ENCODE data around the gene PPM1L.

The PPM1L gene

DNA sequence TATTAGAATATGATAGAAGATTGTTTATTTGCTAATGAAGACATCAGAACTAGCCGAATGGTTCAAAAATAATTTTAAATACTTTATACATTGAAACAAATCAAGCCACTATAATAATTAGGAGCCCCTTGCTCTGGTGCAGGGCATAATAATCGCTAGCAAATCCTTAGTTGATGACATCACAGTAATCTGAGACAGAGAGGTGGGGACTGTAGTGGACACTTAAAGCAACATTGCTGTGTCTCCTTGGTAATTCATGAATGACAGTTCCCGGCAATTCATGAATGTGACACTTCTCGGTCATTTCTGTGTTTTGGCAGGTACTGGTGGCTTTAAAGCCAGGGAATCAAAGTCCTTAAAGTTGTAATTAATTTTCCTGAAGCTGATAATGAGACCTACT, 114.3 kb downstream of the PPM1L start:
- Histone ChIP-seq H3K27ac (ENCODE audit: low read depth, low read length) (no peak overlapping the region), H3K9ac (ENCODE audit: low read depth in 1 of 2, low read length in 2 of 2) (no peak overlapping the region), H3K36me3 (ENCODE audit: control insufficient read depth in 1 of 2, insufficient read depth in 2 of 2, low read length in 2 of 2) (no peaks in the 10 kb centered on the region), H3K4me3 (ENCODE audit: low read depth in 1 of 2, low read length in 2 of 2) (no peak overlapping the region), H3K9me3 (ENCODE audit: control insufficient read depth in 1 of 2, low read length in 2 of 2) (no peaks in the 10 kb centered on the region), H3K4me1 (ENCODE audit: control insufficient read depth in 1 of 2, insufficient read depth in 2 of 2, low read length in 2 of 2) (no peaks in the 10 kb centered on the region), H3K27me3 (ENCODE audit: control insufficient read depth in 1 of 2, insufficient read depth in 2 of 2, low read length in 2 of 2) (no peaks in the 10 kb centered on the region)

DNA sequence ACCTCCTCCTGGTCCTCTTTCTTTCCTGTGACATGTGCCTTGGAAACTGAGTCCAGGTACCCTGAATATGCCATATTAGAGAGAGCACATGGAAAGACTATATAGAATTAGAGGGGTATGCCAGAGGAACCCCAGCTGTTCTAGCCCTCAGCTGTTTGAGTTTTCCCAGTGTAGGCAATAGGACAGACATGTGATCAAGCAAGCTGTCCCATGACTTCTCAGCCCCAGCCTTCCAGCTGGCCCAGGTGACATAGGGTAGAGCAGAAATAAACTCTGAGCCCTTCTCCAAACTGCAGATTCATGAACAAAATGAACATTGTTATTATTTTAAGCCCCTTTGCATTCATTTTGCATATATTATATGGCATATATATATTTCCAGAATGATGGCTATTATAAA, 118.7 kb downstream of the PPM1L start:
- Histone ChIP-seq H3K27ac (ENCODE audit: low read depth, low read length) (no peak overlapping the region), H3K27me3 (ENCODE audit: control insufficient read depth in 1 of 2, insufficient read depth in 2 of 2, low read length in 2 of 2) (no peaks in the 10 kb centered on the region), H3K4me3 (ENCODE audit: low read depth in 1 of 2, low read length in 2 of 2) (no peak overlapping the region), H3K9ac (ENCODE audit: low read depth in 1 of 2, low read length in 2 of 2) (no peak overlapping the region), H3K9me3 (ENCODE audit: control insufficient read depth in 1 of 2, low read length in 2 of 2) (no peaks in the 10 kb centered on the region), H3K4me1 (ENCODE audit: control insufficient read depth in 1 of 2, insufficient read depth in 2 of 2, low read length in 2 of 2) (no peaks in the 10 kb centered on the region), H3K36me3 (ENCODE audit: control insufficient read depth in 1 of 2, insufficient read depth in 2 of 2, low read length in 2 of 2) (no peaks in the 10 kb centered on the region)

DNA sequence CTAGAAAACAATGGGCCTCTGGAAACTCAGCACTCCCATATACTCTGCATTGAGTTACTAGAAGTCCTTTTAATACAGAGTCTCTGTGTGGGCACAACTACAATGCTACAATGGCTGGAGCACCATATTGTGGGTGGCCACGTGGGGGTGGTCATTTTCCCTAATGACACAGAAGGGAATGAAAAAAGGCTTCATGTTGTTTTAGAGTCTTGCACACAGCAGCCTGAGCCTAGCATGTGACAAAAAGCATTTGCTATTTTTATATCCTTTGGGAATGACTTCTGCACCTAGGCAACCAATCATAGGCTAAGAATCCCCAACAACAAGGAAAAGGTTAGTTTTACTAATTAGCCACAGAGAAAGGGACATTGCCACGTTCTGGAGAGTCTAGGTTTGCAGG, 120.6 kb downstream of the PPM1L start:
- Histone ChIP-seq H3K36me3 (ENCODE audit: control insufficient read depth in 1 of 2, insufficient read depth in 2 of 2, low read length in 2 of 2) (no peaks in the 10 kb centered on the region), H3K27me3 (ENCODE audit: control insufficient read depth in 1 of 2, insufficient read depth in 2 of 2, low read length in 2 of 2) (no peaks in the 10 kb centered on the region), H3K4me3 (ENCODE audit: low read depth in 1 of 2, low read length in 2 of 2) (no peak overlapping the region), H3K4me1 (ENCODE audit: control insufficient read depth in 1 of 2, insufficient read depth in 2 of 2, low read length in 2 of 2) (no peaks in the 10 kb centered on the region), H3K27ac (ENCODE audit: low read depth, low read length) (no peak overlapping the region), H3K9me3 (ENCODE audit: control insufficient read depth in 1 of 2, low read length in 2 of 2) (no peaks in the 10 kb centered on the region), H3K9ac (ENCODE audit: low read depth in 1 of 2, low read length in 2 of 2) (no peak overlapping the region)

DNA sequence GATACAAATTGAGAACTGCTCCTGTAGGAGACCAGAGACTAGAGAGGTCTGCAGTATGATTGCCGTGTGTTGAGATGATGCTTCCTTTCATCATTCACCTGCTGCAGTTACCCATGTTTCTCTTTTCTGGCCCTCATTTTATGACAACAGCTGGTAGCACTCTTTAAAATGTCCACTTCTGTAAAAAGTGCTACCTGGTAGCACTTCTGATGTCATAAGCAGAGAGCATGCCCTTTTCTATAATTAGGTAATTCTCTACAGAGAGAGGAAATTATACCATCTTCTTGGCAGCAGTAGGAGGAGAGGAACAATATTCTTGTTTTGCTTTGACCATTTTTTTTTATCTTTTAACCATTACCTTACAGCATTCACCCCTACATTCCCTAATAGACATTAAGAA, 123.8 kb downstream of the PPM1L start:
- no peak overlapping the region for H3K27ac ChIP-seq (ENCODE audit: low read depth, low read length)
- no peaks in the 10 kb centered on the region for H3K27me3 ChIP-seq (ENCODE audit: control insufficient read depth in 1 of 2, insufficient read depth in 2 of 2, low read length in 2 of 2)
- no peak overlapping the region for H3K9ac ChIP-seq (ENCODE audit: low read depth in 1 of 2, low read length in 2 of 2)
- H3K9me3 ChIP-seq (ENCODE audit: control insufficient read depth in 1 of 2, low read length in 2 of 2): no peaks in the 10 kb centered on the region
- H3K36me3 ChIP-seq (ENCODE audit: control insufficient read depth in 1 of 2, insufficient read depth in 2 of 2, low read length in 2 of 2): no peaks in the 10 kb centered on the region
- H3K4me1 ChIP-seq (ENCODE audit: control insufficient read depth in 1 of 2, insufficient read depth in 2 of 2, low read length in 2 of 2): no peaks in the 10 kb centered on the region
- H3K4me3 ChIP-seq (ENCODE audit: low read depth in 1 of 2, low read length in 2 of 2): no peak overlapping the region

DNA sequence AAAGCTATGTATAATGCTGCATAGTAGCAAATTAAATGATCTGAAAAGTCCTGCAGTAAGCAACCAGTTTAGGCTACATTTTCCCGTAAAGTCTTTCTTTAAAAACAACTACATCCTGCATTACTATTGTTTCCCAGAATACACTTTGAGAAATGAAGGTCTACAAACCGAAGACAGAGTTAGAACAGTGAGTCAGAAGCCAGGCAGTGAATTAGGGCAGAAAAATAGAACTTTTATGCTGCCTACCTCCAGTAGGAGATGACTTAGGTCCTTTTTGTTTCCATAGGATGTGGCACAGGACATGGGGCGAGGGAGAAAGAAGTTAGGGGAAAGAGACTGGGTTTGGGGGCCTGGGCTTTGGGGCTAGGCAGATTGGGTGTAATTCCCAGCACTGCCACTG, 127.3 kb downstream of the PPM1L start:
- peaks cover 0 to 3% of the 10 kb centered on the region in 2 donors for H3K4me1 ChIP-seq (ENCODE audit: control insufficient read depth in 1 of 2, insufficient read depth in 2 of 2, low read length in 2 of 2)
- H3K27ac ChIP-seq (ENCODE audit: low read depth, low read length): no peak overlapping the region
- H3K9ac ChIP-seq (ENCODE audit: low read depth in 1 of 2, low read length in 2 of 2): no peak overlapping the region
- H3K36me3 ChIP-seq (ENCODE audit: control insufficient read depth in 1 of 2, insufficient read depth in 2 of 2, low read length in 2 of 2): no peaks in the 10 kb centered on the region
- no peak overlapping the region for H3K4me3 ChIP-seq (ENCODE audit: low read depth in 1 of 2, low read length in 2 of 2)
- H3K9me3 ChIP-seq (ENCODE audit: control insufficient read depth in 1 of 2, low read length in 2 of 2): no peaks in the 10 kb centered on the region
- no peaks in the 10 kb centered on the region for H3K27me3 ChIP-seq (ENCODE audit: control insufficient read depth in 1 of 2, insufficient read depth in 2 of 2, low read length in 2 of 2)

DNA sequence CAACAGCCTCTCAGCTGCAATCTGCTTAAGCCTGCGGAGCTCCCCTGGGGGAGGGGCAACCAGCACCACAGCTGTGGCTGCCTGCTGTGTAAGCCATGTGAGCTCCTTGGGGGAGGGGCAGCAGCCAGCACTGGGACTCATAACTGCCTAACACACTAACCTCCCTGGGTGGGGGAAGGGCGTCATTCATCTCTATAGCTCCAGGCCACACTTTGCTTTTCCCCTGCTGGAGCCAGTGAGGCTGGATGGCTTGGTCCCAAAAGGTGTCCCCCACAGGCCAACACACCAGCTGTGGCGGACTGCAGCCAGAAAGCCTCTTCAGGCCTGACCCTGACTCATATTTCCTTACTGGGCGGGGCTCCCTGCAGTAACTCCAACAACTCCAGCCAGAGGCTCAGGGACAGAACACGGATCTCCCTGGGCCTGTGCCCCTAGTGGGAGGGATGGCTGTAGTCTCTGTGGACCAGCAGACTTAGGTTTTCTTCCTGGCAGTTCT, 129.8 kb downstream of the PPM1L start:
- H3K4me1 ChIP-seq (ENCODE audit: control insufficient read depth in 1 of 2, insufficient read depth in 2 of 2, low read length in 2 of 2): peaks cover 0 to 3% of the 10 kb centered on the region in 2 donors
- no peaks in the 10 kb centered on the region for H3K27me3 ChIP-seq (ENCODE audit: control insufficient read depth in 1 of 2, insufficient read depth in 2 of 2, low read length in 2 of 2)
- no peaks in the 10 kb centered on the region for H3K36me3 ChIP-seq (ENCODE audit: control insufficient read depth in 1 of 2, insufficient read depth in 2 of 2, low read length in 2 of 2)
- no peaks in the 10 kb centered on the region for H3K9me3 ChIP-seq (ENCODE audit: control insufficient read depth in 1 of 2, low read length in 2 of 2)
- H3K9ac ChIP-seq (ENCODE audit: low read depth in 1 of 2, low read length in 2 of 2): no peak overlapping the region
- no peak overlapping the region for H3K4me3 ChIP-seq (ENCODE audit: low read depth in 1 of 2, low read length in 2 of 2)
- peak overlapping the region; percentile 36 for H3K27ac ChIP-seq (ENCODE audit: low read depth, low read length)

DNA sequence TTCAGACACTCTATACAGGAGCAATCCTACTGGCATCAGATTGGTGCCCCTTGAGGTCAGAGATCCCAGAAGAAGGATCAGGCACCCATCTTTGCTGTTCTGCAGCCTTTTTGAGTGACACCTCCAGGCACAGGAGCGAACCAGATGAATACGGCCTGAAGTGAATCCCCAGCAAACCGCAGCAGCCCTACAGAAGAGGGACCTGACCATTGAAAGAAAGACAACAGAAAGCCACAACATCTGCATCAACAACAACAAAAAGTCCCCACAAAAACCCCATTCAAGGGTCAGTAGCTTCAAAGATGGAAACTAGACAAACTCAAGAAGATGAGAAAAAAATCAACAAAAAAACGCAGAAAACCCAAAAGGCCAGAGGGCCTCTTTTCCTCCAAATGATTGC, 130.4 kb downstream of the PPM1L start:
- no peak overlapping the region for H3K9ac ChIP-seq (ENCODE audit: low read depth in 1 of 2, low read length in 2 of 2)
- H3K27ac ChIP-seq (ENCODE audit: low read depth, low read length): peak overlapping the region; percentile 36
- H3K4me3 ChIP-seq (ENCODE audit: low read depth in 1 of 2, low read length in 2 of 2): no peak overlapping the region
- H3K4me1 ChIP-seq (ENCODE audit: control insufficient read depth in 1 of 2, insufficient read depth in 2 of 2, low read length in 2 of 2): peaks cover 0 to 3% of the 10 kb centered on the region in 2 donors
- no peaks in the 10 kb centered on the region for H3K27me3 ChIP-seq (ENCODE audit: control insufficient read depth in 1 of 2, insufficient read depth in 2 of 2, low read length in 2 of 2)
- no peaks in the 10 kb centered on the region for H3K36me3 ChIP-seq (ENCODE audit: control insufficient read depth in 1 of 2, insufficient read depth in 2 of 2, low read length in 2 of 2)
- no peaks in the 10 kb centered on the region for H3K9me3 ChIP-seq (ENCODE audit: control insufficient read depth in 1 of 2, low read length in 2 of 2)

DNA sequence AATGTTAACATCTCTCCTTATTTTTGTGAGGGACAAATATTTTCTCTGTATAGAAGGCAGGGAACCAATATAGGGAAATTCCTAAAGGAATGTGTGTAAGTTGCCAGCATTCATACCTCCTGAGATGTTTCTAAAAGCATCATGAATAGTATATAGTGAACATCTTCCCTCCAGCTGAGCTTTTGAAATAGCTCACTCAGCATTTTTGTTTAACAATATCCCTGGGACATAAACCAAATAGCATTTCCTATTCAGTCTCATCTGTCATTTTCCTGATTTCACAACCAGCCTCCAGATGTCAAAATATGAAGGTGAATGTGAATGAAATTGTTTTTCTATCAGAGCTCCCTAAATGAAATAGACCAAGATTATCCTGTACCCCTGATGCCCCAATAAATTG, 137.2 kb downstream of the PPM1L start:
- Histone ChIP-seq H3K27me3 (ENCODE audit: control insufficient read depth in 1 of 2, insufficient read depth in 2 of 2, low read length in 2 of 2) (no peaks in the 10 kb centered on the region), H3K27ac (ENCODE audit: low read depth, low read length) (no peak overlapping the region), H3K4me1 (ENCODE audit: control insufficient read depth in 1 of 2, insufficient read depth in 2 of 2, low read length in 2 of 2) (no peaks in the 10 kb centered on the region), H3K36me3 (ENCODE audit: control insufficient read depth in 1 of 2, insufficient read depth in 2 of 2, low read length in 2 of 2) (no peaks in the 10 kb centered on the region), H3K9me3 (ENCODE audit: control insufficient read depth in 1 of 2, low read length in 2 of 2) (no peaks in the 10 kb centered on the region), H3K9ac (ENCODE audit: low read depth in 1 of 2, low read length in 2 of 2) (no peak overlapping the region), H3K4me3 (ENCODE audit: low read depth in 1 of 2, low read length in 2 of 2) (no peak overlapping the region)

DNA sequence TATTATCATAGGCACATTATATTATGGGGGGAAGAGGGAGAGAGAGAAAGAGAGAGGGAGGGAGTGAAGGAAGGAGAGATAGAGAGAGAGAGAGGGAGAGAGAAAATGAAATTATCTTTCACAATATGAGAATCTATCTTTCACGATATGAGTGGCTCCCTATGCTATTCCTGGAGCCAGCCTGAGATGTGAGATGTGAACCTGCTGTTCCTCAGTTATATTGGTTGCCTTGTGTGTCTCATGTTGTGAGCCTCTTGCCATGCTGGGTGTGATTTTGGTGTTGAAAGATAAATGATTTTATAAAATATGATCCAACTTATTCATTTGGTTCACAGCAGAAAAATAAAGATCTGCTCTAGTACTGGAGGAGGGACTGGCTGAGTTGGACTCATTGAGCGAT, 148.7 kb downstream of the PPM1L start:
- Histone ChIP-seq H3K9ac (ENCODE audit: low read depth in 1 of 2, low read length in 2 of 2) (no peak overlapping the region), H3K36me3 (ENCODE audit: control insufficient read depth in 1 of 2, insufficient read depth in 2 of 2, low read length in 2 of 2) (no peaks in the 10 kb centered on the region), H3K4me3 (ENCODE audit: low read depth in 1 of 2, low read length in 2 of 2) (no peak overlapping the region), H3K27me3 (ENCODE audit: control insufficient read depth in 1 of 2, insufficient read depth in 2 of 2, low read length in 2 of 2) (no peaks in the 10 kb centered on the region), H3K27ac (ENCODE audit: low read depth, low read length) (no peak overlapping the region), H3K4me1 (ENCODE audit: control insufficient read depth in 1 of 2, insufficient read depth in 2 of 2, low read length in 2 of 2) (no peaks in the 10 kb centered on the region), H3K9me3 (ENCODE audit: control insufficient read depth in 1 of 2, low read length in 2 of 2) (peaks cover 3 to 7% of the 10 kb centered on the region in 2 donors)

DNA sequence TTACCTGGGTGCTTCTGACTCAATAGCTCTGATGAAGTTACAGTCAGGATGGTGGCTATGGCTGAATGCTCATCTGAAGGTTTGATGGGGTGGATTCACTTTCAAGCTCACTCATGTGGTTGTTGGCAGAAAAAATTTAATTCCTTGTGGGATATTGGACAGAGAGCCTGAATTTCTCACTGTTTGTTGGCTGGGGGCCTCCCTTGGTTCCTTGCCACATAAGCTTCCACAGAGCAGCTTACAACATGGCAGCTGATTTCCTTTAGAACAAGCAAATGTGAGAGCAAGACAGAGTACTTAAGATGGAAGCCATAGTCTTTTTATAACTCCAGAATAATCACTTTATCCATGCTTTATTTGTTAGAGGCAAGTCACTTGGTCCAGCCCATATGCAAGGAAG, 150.6 kb downstream of the PPM1L start:
- H3K9ac ChIP-seq (ENCODE audit: low read depth in 1 of 2, low read length in 2 of 2): no peak overlapping the region
- no peaks in the 10 kb centered on the region for H3K4me1 ChIP-seq (ENCODE audit: control insufficient read depth in 1 of 2, insufficient read depth in 2 of 2, low read length in 2 of 2)
- no peaks in the 10 kb centered on the region for H3K36me3 ChIP-seq (ENCODE audit: control insufficient read depth in 1 of 2, insufficient read depth in 2 of 2, low read length in 2 of 2)
- H3K27me3 ChIP-seq (ENCODE audit: control insufficient read depth in 1 of 2, insufficient read depth in 2 of 2, low read length in 2 of 2): no peaks in the 10 kb centered on the region
- H3K4me3 ChIP-seq (ENCODE audit: low read depth in 1 of 2, low read length in 2 of 2): no peak overlapping the region
- H3K9me3 ChIP-seq (ENCODE audit: control insufficient read depth in 1 of 2, low read length in 2 of 2): peaks cover 3 to 7% of the 10 kb centered on the region in 2 donors
- H3K27ac ChIP-seq (ENCODE audit: low read depth, low read length): no peak overlapping the region

DNA sequence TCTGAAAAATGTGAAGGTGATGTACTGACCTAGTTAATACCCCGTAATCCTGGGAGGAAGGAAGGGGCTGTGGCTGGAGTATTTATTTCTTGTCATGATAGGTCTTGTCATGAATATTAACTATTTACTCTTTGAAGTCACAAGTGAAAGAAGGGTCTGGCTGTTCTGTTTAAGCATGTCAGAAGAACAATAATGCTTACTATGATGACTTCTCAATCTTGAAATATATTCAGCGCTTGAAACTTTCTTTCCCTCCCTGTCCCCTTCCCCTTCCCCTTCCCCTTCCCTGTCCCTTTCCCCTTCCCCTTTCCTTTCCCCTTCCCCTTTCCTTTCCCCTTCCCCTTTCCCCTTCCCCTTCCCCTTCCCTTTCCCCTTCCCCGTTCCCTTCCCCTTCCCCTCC, 153.9 kb downstream of the PPM1L start:
- Histone ChIP-seq H3K9ac (ENCODE audit: low read depth in 1 of 2, low read length in 2 of 2) (no peak overlapping the region), H3K4me1 (ENCODE audit: control insufficient read depth in 1 of 2, insufficient read depth in 2 of 2, low read length in 2 of 2) (no peaks in the 10 kb centered on the region), H3K9me3 (ENCODE audit: control insufficient read depth in 1 of 2, low read length in 2 of 2) (peaks cover 3 to 7% of the 10 kb centered on the region in 2 donors), H3K27me3 (ENCODE audit: control insufficient read depth in 1 of 2, insufficient read depth in 2 of 2, low read length in 2 of 2) (no peaks in the 10 kb centered on the region), H3K4me3 (ENCODE audit: low read depth in 1 of 2, low read length in 2 of 2) (no peak overlapping the region), H3K27ac (ENCODE audit: low read depth, low read length) (no peak overlapping the region), H3K36me3 (ENCODE audit: control insufficient read depth in 1 of 2, insufficient read depth in 2 of 2, low read length in 2 of 2) (no peaks in the 10 kb centered on the region)
